Naive thymus-derived CD8-positive, alpha-beta T cell (primary cell): ENCODE data around the gene SLC7A1. TPM values are rescaled to one million over a fixed set of nuclear protein-coding genes. Genes with fewer than 3 reads are reported as not detected.
A peak's percentile ranks its signal among the peaks of the same experiment; 100 is the strongest.

Experiments used
- ATAC-seq, 2 donors: fragments of 150-1000 bp; cut with Tn5 transposase in 1 of 2; sonication (Bioruptor Pico), chemical (Tn5 transposase) in 1 of 2; 1 replicate in 1 of 2; 2 replicates in 1 of 2; pipeline ENCODE4 v1.10.0; 2021; ENCODE audit warnings: mild to moderate bottlenecking in 2 of 2, moderate library complexity in 2 of 2
- POLR2A ChIA-PET: fragments of 350-600 bp; sonication (Branson Sonifier 250); formaldehyde crosslinking; loops from one replicate; lab custom pipeline; 2021; ENCODE audit warnings: antibody characterized with exemption; lab: Charles Lee
- DNase-seq, 10 donors: peaks; one replicate each; pipeline versions ENCODE4 v3.0.0 to v3.0.0-alpha.2; 2020 to 2022
- H3K27ac Mint-ChIP-seq, 10 donors: one replicate each; pipeline ENCODE4 v1.8.0; 2020 to 2022; ENCODE audit warnings: mild to moderate bottlenecking in 10 of 10, mixed read lengths in 10 of 10, moderate library complexity in 4 of 10, inconsistent platforms in 1 of 10
- H3K27me3 Mint-ChIP-seq, 5 donors: one replicate each; pipeline ENCODE4 v1.8.0; 2021 to 2022; ENCODE audit warnings: mixed read lengths in 5 of 5
- H3K36me3 Mint-ChIP-seq, 3 donors: one replicate each; pipeline ENCODE4 v1.8.0; 2020 to 2022; ENCODE audit warnings: mixed read lengths in 3 of 3, mild to moderate bottlenecking in 2 of 3, inconsistent platforms in 1 of 3
- H3K4me1 Mint-ChIP-seq, 4 donors: one replicate each; pipeline ENCODE4 v1.8.0; 2021 to 2022; ENCODE audit warnings: mixed read lengths in 4 of 4
- H3K4me3 Mint-ChIP-seq, 10 donors: one replicate each; pipeline ENCODE4 v1.8.0; 2020 to 2022; ENCODE audit warnings: mild to moderate bottlenecking in 10 of 10, mixed read lengths in 10 of 10, moderate library complexity in 6 of 10, inconsistent platforms in 1 of 10
- H3K9me3 Mint-ChIP-seq, 9 donors: one replicate each; pipeline ENCODE4 v1.8.0; 2020 to 2022; ENCODE audit warnings: mixed read lengths in 9 of 9, mild to moderate bottlenecking in 3 of 9, inconsistent platforms in 1 of 9, moderate library complexity in 1 of 9
- polyA plus RNA-seq, 3 donors: library from polyadenylated mRNA; unstranded; fragments of 300-500 nt; fragmentation: Illumina TruSeq; gene quantifications; one replicate each; pipeline ENCODE4 v1.2.3, GENCODE V29; 2021
- total RNA-seq, 8 experiments: library from RNA in 2 of 8; stranded (reverse) in 2 of 8; gene quantifications; one replicate each; pipeline ENCODE4 v1.2.3 and lab custom pipeline; 2021 to 2026

SLC7A1 gene
- total and polyA plus RNA-seq, 5 experiments from 2014 or later = 2.0 to 51.1 (median 5.3) TPM

DNA sequence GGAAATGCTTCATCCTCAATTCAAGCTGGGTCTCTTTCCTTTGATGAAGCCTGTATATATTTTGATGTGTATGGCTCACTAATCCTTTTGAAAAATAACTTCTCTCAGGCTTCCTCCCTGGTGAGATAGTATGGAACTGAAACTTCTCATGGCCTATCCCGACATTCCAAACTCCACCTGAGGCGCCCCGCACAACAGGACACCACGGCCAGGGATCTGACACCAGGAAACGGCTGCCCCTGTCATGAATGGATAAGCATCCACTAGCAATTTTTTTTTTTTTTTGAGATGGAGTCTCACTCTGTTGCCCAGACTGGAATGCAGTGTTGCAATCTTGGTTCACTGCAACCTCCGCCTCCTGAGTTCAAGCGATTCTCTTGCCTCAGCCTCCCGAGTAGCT lies 16.4 kb downstream of the SLC7A1 start:
- H3K27me3 Mint-ChIP-seq = no peaks in the 10 kb centered on the region
- peaks cover 16 to 60% (median 31%) of the 10 kb centered on the region in 4 donors for H3K4me1 Mint-ChIP-seq
- no peaks in the 10 kb centered on the region for H3K9me3 Mint-ChIP-seq

DNA sequence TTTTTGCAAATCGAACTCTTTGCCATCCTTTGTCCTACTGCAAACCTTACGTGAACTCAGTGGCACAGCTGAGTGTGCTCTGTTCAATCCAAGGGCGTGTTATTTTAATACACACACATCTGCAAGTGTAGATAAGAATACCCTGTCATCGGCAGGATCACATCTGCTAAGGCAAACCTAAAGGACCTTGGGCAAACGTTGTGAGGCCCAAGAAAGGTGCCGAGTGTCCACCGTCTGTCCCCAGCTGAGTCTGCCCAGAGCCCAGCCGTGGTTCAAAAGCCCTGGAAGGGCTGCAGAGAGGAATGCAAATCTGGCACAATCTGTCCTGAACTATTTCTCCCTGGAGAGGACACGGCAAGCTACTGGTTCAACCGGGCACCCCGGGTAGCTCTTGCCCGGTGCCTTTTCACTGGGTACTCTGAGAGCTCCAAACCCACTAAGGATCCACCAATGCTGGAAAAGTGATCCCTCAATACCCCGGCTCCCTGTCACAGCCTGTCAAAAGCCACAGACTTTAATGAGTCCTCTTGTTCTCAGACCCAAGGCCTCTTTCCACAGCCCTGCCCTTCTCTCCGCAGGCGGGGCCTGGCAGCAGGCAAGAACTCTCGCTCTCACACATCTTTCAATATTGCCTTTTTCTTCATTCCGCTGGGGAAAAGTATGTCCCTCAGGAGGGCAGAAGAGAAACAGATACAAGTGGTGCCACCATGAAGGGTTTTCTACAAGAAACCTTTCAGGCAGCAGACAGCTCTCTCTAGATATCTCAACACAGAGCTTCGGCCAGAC lies 17.0 kb downstream of the SLC7A1 start:
- H3K27me3 Mint-ChIP-seq = no peaks in the 10 kb centered on the region
- POLR2A ChIA-PET = no interaction called here
- H3K4me1 Mint-ChIP-seq = peaks cover 13 to 62% (median 32%) of the 10 kb centered on the region in 4 donors
- H3K4me3 Mint-ChIP-seq = no peak overlapping the region
- H3K9me3 Mint-ChIP-seq = no peaks in the 10 kb centered on the region
- DNase-seq (no peak), ATAC-seq (no peak)
- H3K27ac Mint-ChIP-seq = peak overlapping the region in 1 of 10 donors; percentile 10
- H3K36me3 Mint-ChIP-seq = peaks cover 0 to 5% (median 3%) of the 10 kb centered on the region in 3 donors

More for the DNA sequence above, 16.4 kb downstream of the SLC7A1 start:
- DNase-seq (no peak), ATAC-seq (no peak)
- POLR2A ChIA-PET = no interaction called here
- peaks cover 0 to 5% (median 3%) of the 10 kb centered on the region in 3 donors for H3K36me3 Mint-ChIP-seq
- H3K27ac Mint-ChIP-seq = peak overlapping the region in 1 of 10 donors; percentile 10
- H3K4me3 Mint-ChIP-seq = no peak overlapping the region

DNA sequence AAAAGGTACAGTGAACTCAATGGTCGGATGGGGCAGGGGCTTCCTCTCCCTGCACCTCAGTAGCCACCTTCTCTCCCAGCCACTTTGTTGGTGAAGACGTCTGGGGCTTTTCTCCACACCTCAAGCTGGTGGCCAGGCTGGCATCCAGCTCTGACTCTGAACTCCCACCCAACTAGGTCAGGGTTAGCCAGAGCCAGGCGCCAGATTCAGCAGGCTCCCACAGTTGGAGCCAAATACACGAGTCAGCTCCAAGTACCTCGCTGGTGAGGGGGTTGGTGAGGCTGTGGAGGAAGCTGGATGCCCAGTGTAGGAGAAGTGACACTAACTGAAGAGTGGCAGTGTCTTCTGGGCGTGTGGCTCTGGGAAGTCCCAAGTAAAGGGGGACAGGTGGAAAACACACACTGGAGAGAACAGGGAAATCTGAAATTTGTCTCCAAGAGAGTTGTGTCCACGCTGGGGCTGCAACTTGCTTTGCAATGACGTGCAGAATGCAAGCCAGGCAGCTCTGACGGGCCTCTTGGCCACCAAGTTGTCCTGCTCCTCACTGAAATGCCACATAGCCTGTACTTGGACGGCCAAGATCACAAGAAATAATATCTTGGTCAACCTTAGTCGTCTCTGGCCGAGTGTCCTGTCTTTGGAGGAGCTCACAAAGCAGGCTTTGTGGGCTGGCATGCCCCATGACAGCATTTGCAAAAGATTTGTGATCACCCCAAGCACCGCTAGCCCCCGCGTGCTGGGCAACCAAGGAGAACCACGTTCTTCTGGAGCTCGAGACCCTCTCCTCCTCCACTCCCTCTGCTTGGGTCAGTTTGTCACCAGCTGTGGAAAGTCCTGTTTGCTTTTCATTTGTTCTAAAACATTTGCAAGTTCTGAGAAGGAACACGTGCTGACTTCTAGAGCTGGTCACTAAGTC lies 18.1 kb downstream of the SLC7A1 start:
- POLR2A ChIA-PET = no interaction called here
- no peak overlapping the region for H3K4me3 Mint-ChIP-seq
- DNase-seq (no peak), ATAC-seq (no peak)
- H3K9me3 Mint-ChIP-seq = no peaks in the 10 kb centered on the region
- H3K4me1 Mint-ChIP-seq = peaks cover 12 to 61% (median 34%) of the 10 kb centered on the region in 4 donors
- H3K27ac Mint-ChIP-seq = peak overlapping the region in 1 of 10 donors; percentile 42
- H3K36me3 Mint-ChIP-seq = peaks cover 0 to 5% (median 3%) of the 10 kb centered on the region in 3 donors
- no peaks in the 10 kb centered on the region for H3K27me3 Mint-ChIP-seq

DNA sequence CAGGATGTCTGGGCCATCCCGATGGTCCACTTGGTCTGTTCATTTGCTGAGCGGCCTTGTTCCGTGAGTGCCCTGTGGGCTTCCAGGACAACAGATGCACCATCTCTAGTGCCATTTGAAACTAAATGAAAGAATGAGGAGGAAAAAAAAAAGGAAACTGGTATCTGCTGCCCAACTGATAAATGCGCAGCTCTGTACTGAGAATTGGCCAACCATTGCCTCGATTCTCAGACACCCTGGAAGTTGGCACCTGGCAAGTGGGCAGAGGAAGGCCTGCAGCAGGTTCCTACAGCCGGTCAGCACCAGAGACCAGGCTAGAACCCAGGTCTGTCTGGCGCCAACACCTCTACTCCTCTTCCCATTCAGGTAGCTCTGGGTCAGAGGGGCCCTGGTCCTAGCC lies 18.9 kb downstream of the SLC7A1 start:
- ATAC-seq = no peak
- peaks cover 13 to 61% (median 34%) of the 10 kb centered on the region in 4 donors for H3K4me1 Mint-ChIP-seq
- no peaks in the 10 kb centered on the region for H3K27me3 Mint-ChIP-seq
- no peaks in the 10 kb centered on the region for H3K9me3 Mint-ChIP-seq
- H3K36me3 Mint-ChIP-seq = peaks cover 0 to 5% (median 3%) of the 10 kb centered on the region in 3 donors
- no peak overlapping the region for H3K4me3 Mint-ChIP-seq
- peak overlapping the region in 2 of 10 donors; percentile 19 to 21 for H3K27ac Mint-ChIP-seq
- POLR2A ChIA-PET = no interaction called here
- no peak for DNase-seq

DNA sequence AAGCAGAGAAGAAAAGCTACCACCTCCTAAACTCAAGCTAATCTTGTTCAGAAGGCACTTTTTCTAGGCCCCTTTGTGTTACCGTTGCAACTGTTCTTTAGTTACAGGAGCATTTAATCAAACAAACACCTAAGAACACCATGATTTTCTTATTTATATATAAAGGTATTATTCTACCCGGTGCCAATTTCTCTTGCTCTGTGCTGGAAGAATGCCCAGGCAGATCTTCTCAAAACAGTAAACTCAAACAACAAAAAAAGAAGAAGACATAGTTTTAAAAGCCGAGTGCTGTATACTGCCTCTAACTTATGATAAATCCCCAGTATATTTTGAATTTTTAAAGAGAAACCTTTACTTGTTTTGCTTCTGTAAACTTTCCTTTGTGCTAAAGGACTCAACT lies 20.4 kb downstream of the SLC7A1 start:
- POLR2A ChIA-PET = no interaction called here
- Mint-ChIP-seq H3K4me1 (peaks cover 8 to 54% (median 28%) of the 10 kb centered on the region in 4 donors), H3K4me3 (no peak overlapping the region)

DNA sequence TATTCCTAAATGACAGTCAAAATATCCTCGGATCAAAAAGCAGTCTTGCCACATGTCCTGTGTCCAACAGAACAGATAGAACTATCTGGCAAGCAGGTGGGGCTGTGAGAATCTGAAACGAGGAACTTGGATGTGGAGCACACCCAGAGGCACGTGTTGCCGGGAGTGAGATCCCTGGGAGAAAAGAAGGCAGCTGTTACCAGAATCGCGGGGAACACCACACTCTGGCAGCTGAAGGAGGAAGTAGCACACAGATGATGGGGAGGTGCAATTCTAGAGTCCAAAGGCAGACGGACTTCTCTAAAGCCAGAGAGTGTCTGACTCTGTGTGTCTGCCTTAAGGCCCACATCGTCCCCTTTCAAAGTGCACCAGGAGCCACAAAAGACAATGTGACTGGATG lies 22.3 kb downstream of the SLC7A1 start:
- Mint-ChIP-seq H3K27me3 (no peaks in the 10 kb centered on the region), H3K9me3 (no peaks in the 10 kb centered on the region), H3K27ac (peak overlapping the region in 6 of 10 donors; percentile 16 to 63 (median 42)), H3K4me1 (peaks cover 11 to 57% (median 37%) of the 10 kb centered on the region in 4 donors), H3K4me3 (no peak overlapping the region), H3K36me3 (peaks cover 0 to 3% (median 3%) of the 10 kb centered on the region in 3 donors)
- DNase-seq (no peak), ATAC-seq (no peak)
- POLR2A ChIA-PET = no interaction called here

More for the DNA sequence above, 20.4 kb downstream of the SLC7A1 start:
- no peaks in the 10 kb centered on the region for H3K9me3 Mint-ChIP-seq
- no peak for DNase-seq
- peaks cover 0 to 3% (median 3%) of the 10 kb centered on the region in 3 donors for H3K36me3 Mint-ChIP-seq
- H3K27ac Mint-ChIP-seq = no peak overlapping the region
- no peak for ATAC-seq
- H3K27me3 Mint-ChIP-seq = no peaks in the 10 kb centered on the region

DNA sequence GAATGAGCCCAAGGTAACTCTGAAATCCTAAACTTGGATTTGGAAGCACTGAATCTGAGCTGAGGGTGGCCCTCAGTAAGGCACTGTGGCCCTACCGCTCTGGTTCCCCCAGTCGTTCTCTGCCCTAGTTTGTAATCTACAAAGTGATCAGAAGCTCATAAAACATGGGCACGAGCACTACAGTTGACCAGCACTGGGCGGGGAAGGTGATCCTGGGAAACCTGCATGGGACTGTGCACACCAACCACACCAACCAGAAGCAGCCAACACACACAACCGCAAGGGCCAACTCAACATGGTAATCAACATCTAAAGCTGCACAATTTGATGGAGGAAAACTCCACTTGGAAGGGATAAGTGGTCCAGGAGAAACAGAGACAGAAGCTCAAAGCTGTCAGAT lies 22.9 kb downstream of the SLC7A1 start:
- no peaks in the 10 kb centered on the region for H3K9me3 Mint-ChIP-seq
- POLR2A ChIA-PET = no interaction called here

DNA sequence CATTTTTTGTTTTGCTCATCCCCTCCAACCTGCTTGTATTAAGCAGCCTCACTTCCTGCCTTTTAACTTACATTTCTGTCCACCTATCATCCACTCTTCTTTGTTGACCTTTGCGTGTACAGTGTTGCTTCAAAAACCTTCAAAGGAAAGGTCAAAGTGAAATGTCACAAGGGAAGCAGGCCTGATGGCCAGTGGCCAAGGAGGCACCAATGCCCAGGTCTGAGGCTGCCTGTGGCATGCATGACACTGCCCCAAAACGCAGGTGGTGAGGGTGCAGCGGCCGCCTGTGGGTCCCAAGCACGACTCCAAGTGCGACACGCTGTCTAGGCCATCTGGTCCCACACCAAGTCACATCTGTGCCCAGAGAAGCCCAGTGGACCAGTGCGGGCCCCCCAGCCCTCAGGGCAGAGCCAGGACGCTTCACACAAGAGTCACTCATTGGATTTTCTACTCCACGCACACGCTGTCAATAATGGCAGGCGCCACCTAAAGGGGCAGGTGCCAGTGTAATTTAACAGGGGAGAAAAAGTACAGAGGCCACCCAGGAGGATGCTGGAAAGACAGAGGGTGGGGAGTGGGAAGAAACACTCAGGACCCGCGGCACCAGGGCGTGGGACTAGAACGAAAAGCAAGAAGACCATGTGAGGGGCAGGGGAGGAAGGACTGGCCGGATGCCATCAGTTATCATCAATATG lies 23.5 kb downstream of the SLC7A1 start:
- POLR2A ChIA-PET = no interaction called here
- ATAC-seq = no peak
- Mint-ChIP-seq H3K9me3 (no peaks in the 10 kb centered on the region), H3K27me3 (no peaks in the 10 kb centered on the region), H3K4me3 (no peak overlapping the region), H3K36me3 (peaks cover 0 to 3% (median 3%) of the 10 kb centered on the region in 3 donors), H3K27ac (peak overlapping the region in 1 of 10 donors; percentile 11), H3K4me1 (peaks cover 11 to 57% (median 37%) of the 10 kb centered on the region in 4 donors)
- DNase-seq = no peak

More for the DNA sequence above, 22.9 kb downstream of the SLC7A1 start:
- DNase-seq (no peak), ATAC-seq (no peak)
- peak overlapping the region in 2 of 10 donors; percentile 16 to 17 for H3K27ac Mint-ChIP-seq
- H3K36me3 Mint-ChIP-seq = peaks cover 0 to 3% (median 3%) of the 10 kb centered on the region in 3 donors
- no peak overlapping the region for H3K4me3 Mint-ChIP-seq
- H3K4me1 Mint-ChIP-seq = peaks cover 11 to 57% (median 37%) of the 10 kb centered on the region in 4 donors
- no peaks in the 10 kb centered on the region for H3K27me3 Mint-ChIP-seq

DNA sequence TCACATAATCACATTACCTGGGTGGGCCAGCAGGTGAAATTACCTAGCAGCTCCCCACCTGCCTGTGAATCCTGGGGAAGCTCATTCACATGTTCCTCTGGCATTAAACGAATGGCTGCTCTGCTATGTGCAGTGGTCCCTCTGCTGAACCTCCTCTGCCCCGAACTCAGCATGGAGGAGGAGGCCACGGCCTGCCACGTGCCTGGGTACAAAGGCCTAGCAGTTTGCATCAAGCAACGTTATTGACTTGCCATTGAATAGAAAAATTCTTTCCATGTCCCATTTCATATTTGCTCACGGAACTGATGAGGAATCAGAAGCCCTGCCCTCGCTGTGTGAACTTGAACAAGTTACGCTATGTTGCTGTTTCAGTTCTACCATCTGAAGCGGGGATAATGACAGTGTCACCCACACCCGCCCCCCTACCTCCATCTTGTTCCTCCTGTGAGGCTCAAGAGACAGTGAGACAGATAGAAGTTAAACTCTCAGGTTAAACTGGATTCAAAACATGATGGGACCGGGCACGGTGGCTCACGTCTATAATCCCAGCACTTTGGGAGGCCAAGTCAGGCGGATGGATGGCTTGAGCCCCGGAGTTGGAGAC lies 25.3 kb downstream of the SLC7A1 start:
- Mint-ChIP-seq H3K27me3 (no peaks in the 10 kb centered on the region), H3K36me3 (no peaks in the 10 kb centered on the region), H3K4me1 (peaks cover 15 to 60% (median 42%) of the 10 kb centered on the region in 4 donors), H3K9me3 (no peaks in the 10 kb centered on the region), H3K27ac (peak overlapping the region in 4 of 10 donors; percentile 27 to 63 (median 38)), H3K4me3 (no peak overlapping the region)
- no peak for DNase-seq
- POLR2A ChIA-PET = no interaction called here
- no peak for ATAC-seq

DNA sequence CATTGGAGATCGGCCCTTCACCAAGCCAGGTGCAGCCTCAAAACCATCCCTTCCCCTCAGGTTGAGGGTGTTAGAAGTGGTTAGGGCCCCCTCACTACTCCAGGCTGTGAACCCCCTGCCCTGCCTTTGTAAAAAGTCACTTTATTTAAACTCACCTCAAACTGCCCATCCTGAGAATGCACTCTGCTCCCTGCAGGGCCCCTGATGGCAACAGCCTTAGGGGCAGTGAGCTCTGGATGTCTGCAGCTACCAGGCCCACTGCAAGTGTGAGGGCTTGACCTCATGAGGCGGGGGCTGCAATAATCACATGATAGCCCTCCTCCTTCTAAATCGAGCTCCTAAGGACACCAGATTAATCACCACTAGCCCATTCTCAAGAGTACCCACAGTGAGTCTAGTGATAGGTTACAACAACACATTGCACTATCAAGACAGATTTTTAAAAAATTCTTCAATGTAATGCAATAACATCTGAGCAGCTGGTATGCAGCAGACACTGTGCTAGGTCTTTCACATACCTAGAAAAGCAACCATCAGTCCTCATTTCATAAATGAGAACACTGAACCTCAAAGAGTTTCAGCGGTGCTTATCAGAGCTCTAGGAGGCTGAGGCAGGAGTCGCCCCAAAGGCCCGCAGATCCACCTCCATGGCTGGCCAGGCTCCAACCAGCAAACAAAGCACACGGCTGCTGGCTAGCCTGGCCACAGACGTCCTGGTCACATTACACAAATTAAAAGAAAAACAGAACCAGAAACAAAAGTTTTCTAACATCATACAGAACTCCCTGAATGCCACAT lies 26.0 kb downstream of the SLC7A1 start:
- H3K4me3 Mint-ChIP-seq = peak overlapping the region in 1 of 10 donors; percentile 33
- no peak for DNase-seq
- H3K27ac Mint-ChIP-seq = peak overlapping the region in 6 of 10 donors; percentile 8 to 73 (median 53)
- H3K27me3 Mint-ChIP-seq = no peaks in the 10 kb centered on the region
- POLR2A ChIA-PET = no interaction called here
- peaks cover 17 to 65% (median 42%) of the 10 kb centered on the region in 4 donors for H3K4me1 Mint-ChIP-seq
- no peaks in the 10 kb centered on the region for H3K9me3 Mint-ChIP-seq
- H3K36me3 Mint-ChIP-seq = no peaks in the 10 kb centered on the region
- no peak for ATAC-seq

DNA sequence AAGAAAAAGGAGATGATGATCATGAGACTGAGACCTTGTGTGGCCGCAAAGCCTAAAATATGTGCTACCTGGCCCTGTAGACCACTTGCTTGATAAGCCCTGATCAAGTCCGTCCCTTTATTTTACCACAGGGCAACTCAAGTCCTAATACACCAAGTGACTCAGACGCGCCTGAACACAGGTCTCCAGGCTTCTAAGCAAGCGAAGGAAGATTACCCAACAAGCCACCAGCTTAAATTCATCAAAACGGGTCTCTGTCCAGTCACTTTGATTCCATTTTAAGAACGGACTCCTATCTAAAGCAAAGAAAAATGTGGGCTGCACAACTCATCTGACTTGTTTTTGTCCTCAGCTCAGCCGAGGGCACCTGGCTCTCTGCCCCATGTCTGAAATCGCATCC lies 26.8 kb downstream of the SLC7A1 start:
- Mint-ChIP-seq H3K27ac (peak overlapping the region in 3 of 10 donors; percentile 14 to 73 (median 63)), H3K9me3 (no peaks in the 10 kb centered on the region)

More for the DNA sequence above, 26.8 kb downstream of the SLC7A1 start:
- H3K27me3 Mint-ChIP-seq = no peaks in the 10 kb centered on the region
- peaks cover 16 to 59% (median 37%) of the 10 kb centered on the region in 4 donors for H3K4me1 Mint-ChIP-seq
- H3K4me3 Mint-ChIP-seq = no peak overlapping the region
- POLR2A ChIA-PET = no interaction called here
- DNase-seq = no peak
- no peak for ATAC-seq
- no peaks in the 10 kb centered on the region for H3K36me3 Mint-ChIP-seq
